ENCODE data around the gene KAT7. TPM values are rescaled to one million over a fixed set of nuclear protein-coding genes. Genes with fewer than 3 reads are reported as not detected.

KAT7 gene
- total and polyA plus RNA-seq, 2 of the 8 experiments (the other 6 are each of a cell fraction or from before 2014, with no cell fraction given): 90.9 to 139 TPM

DNA sequence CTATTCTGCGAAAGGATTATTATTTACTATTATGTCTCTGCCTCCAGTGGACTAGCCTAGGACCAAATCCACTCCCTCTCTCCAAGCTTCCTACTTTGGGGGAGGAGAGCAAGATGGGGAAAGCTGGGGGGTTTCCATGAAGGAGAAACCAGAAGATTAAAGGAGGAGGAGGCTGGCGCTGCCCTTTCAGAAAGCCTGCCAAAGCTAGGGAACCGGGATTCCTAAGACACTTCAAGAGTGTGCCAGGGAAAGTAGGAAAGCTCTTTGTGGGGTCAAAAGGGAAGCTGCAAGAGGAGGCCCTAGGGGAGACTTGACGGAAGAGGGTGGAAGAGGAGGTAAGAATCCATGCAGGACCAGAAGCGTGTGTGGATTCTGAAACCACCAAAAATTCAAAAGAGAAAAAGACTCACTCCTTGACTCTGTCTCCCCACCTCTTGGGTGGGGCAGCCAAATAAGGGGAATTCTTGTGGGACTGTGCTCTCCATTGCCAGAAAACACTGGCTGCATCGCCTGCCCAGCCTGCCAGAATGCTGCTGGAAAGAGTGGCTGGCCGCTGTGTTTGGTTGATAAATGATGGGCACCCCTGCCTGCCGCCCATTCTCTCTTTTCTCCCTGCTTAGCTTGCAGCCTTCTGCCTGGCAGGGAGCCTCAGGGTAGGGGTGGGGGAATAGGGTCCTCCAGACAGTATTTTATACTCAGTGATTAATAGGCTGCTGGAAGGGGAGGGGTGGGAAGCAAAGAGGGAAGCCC lies 11.8 kb upstream of the KAT7 start:
- H2BK15ac ChIP-seq (ENCODE audit: low read length): no peak overlapping the region
- H3K4ac ChIP-seq (replicated peaks; ENCODE audit: insufficient read length, low read depth, low read length): no peak overlapping the region
- no peak overlapping the region for H4K5ac ChIP-seq (ENCODE audit: insufficient read length, low read depth, low read length)
- no peak overlapping the region for H2AFZ ChIP-seq (ENCODE audit: low read length)
- no peak overlapping the region for H2BK120ac ChIP-seq (replicated peaks; ENCODE audit: low read depth, low read length)
- no peak overlapping the region for H2BK20ac ChIP-seq (ENCODE audit: low read length)
- H3K79me1 ChIP-seq (ENCODE audit: low read depth, low read length): no peaks in the 10 kb centered on the region
- H3K27ac ChIP-seq (ENCODE audit: low read depth, low read length): no peak overlapping the region
- no peak overlapping the region for H2BK5ac ChIP-seq (ENCODE audit: low read depth, low read length)
- H3K36me3 ChIP-seq (ENCODE audit: control insufficient read depth in 2 of 4, insufficient read depth in 4 of 4, low read length in 3 of 4): no peaks in the 10 kb centered on the region
- peaks cover 0 to 3% (median 0%) of the 10 kb centered on the region in 4 experiments; a peak in 2 of 7 replicates for H3K4me1 ChIP-seq (replicated peaks in 1 of 4; ENCODE audit: control insufficient read depth in 3 of 4, insufficient read depth in 4 of 4, low read length in 3 of 4)
- POLR2A ChIA-PET (ENCODE audit: partially characterized antibody): interaction anchor here (0.8 to 6.6 kb wide), 4 partner anchors 9 to 27 kb away, joined by 3 to 59 read pairs (median 13); partner anchors contain the start of genes FAM117A and KAT7
- no peak for FAIRE-seq
- no peak overlapping the region for H3K18ac ChIP-seq (ENCODE audit: extremely low read depth, low read length)
- no peaks in the 10 kb centered on the region for H3K9me3 ChIP-seq (ENCODE audit: insufficient read depth in 2 of 2, low read depth in 1 of 2, low read length in 1 of 2)
- H2BK12ac ChIP-seq (ENCODE audit: low read depth, low read length): no peak overlapping the region
- no peak for DNase-seq (ENCODE audit: low read depth in 1 of 2, low spot score in 2 of 2)
- H3K4me2 ChIP-seq (ENCODE audit: insufficient read depth in 1 of 2, low read depth in 2 of 2, low read length in 2 of 2): no peak overlapping the region
- WGBS, 2 experiments (ENCODE audit: extremely low coverage in 1 of 2, insufficient coverage in 1 of 2, insufficient read length in 1 of 2, insufficient replicate concordance in 2 of 2, low coverage in 1 of 2, low lambda C conversion rate in 2 of 2, missing lambda C conversion rate in 1 of 2): 75% methylated on average over 8 of the region's 8 CpGs; no CpG with 5 or more reads in 1 of the 2 experiments
- H3K4me3 ChIP-seq (ENCODE audit: extremely low read depth in 1 of 4, insufficient read depth in 2 of 4, low read depth in 3 of 4, low read length in 4 of 4): no peak overlapping the region
- no peak overlapping the region for H3K9ac ChIP-seq (replicated peaks in 1 of 4; ENCODE audit: extremely low read depth in 1 of 4, low read depth in 3 of 4, low read length in 3 of 4)
- CTCF ChIA-PET (ENCODE audit: partially characterized antibody): interaction anchor here (0.6 to 2.5 kb wide), 6 partner anchors 10 to 217 kb away, joined by 3 to 12 read pairs (median 6); partner anchors contain the start of gene SLC35B1
- no peak overlapping the region for H4K8ac ChIP-seq (ENCODE audit: extremely low read depth, insufficient read depth, low read length)
- H3K23ac ChIP-seq (ENCODE audit: insufficient read length): no peak overlapping the region
- H3K56ac ChIP-seq (replicated peaks; ENCODE audit: insufficient read length, low read depth, low read length): no peak overlapping the region
- no peaks in the 10 kb centered on the region for H3K23me2 ChIP-seq (ENCODE audit: low read depth, low read length)
- no peaks in the 10 kb centered on the region for H4K20me1 ChIP-seq (replicated peaks in 1 of 2; ENCODE audit: control insufficient read depth in 1 of 2, insufficient read depth in 2 of 2, low read length in 2 of 2)
- no peaks in the 10 kb centered on the region for H3K27me3 ChIP-seq (replicated peaks in 1 of 4; ENCODE audit: control insufficient read depth in 3 of 4, extremely low read depth in 1 of 4, insufficient read depth in 3 of 4, low read length in 3 of 4)
- H3K79me2 ChIP-seq (ENCODE audit: control insufficient read depth in 1 of 2, insufficient read depth in 2 of 2, low read length in 2 of 2): no peaks in the 10 kb centered on the region
- no peak overlapping the region for H4K91ac ChIP-seq (replicated peaks; ENCODE audit: insufficient read length, low read length)
- H2AK5ac ChIP-seq (ENCODE audit: low read depth, low read length): no peak overlapping the region
- H3K14ac ChIP-seq (ENCODE audit: insufficient read length): no peak overlapping the region
- TF ChIP-seq PHF8 (conservative IDR thresholded peaks at IDR 0.05; ENCODE audit: low read depth, low read length): no peak
- TF ChIP-seq RNF2 (IDR thresholded peaks at IDR 0.05; ENCODE audit: borderline replicate concordance, low read depth, low read length, missing control alignments, poor library complexity, severe bottlenecking): no peak
- TF ChIP-seq EZH2 (IDR thresholded peaks at IDR 0.05; ENCODE audit: low read depth, low read length, severe bottlenecking): no peak
- TF ChIP-seq EP300 (IDR thresholded peaks at IDR 0.05; ENCODE audit: borderline replicate concordance in 1 of 2, low read depth in 2 of 2, low read length in 2 of 2): no peak
- no peak for TF ChIP-seq BACH1 (IDR thresholded peaks at IDR 0.05; ENCODE audit: low read length)
- no peak for TF ChIP-seq SIRT6 (IDR thresholded peaks at IDR 0.05; ENCODE audit: low read length)
- TF ChIP-seq, protein P1, sequence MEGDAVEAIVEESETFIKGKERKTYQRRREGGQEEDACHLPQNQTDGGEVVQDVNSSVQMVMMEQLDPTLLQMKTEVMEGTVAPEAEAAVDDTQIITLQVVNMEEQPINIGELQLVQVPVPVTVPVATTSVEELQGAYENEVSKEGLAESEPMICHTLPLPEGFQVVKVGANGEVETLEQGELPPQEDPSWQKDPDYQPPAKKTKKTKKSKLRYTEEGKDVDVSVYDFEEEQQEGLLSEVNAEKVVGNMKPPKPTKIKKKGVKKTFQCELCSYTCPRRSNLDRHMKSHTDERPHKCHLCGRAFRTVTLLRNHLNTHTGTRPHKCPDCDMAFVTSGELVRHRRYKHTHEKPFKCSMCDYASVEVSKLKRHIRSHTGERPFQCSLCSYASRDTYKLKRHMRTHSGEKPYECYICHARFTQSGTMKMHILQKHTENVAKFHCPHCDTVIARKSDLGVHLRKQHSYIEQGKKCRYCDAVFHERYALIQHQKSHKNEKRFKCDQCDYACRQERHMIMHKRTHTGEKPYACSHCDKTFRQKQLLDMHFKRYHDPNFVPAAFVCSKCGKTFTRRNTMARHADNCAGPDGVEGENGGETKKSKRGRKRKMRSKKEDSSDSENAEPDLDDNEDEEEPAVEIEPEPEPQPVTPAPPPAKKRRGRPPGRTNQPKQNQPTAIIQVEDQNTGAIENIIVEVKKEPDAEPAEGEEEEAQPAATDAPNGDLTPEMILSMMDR (IDR thresholded peaks at IDR 0.05; ENCODE audit: control extremely low read depth in 1 of 3, insufficient read depth in 1 of 3, low read depth in 1 of 3, low read length in 3 of 3): no peak
- no peak for TF ChIP-seq SRF (IDR thresholded peaks at IDR 0.05; ENCODE audit: low read depth, low read length)
- TF ChIP-seq YY1 (IDR thresholded peaks at IDR 0.05; ENCODE audit: low read depth, low read length): no peak

Measured in H1 (cell line).